GM21737 (cell line): ENCODE data around the gene GMEB2.

ENCODE experiments used
- ATAC-seq: cut with Tn5 transposase; IDR thresholded peaks from one replicate; pipeline ENCODE4 v1.9.1; 2021; ENCODE audit warnings: mild to moderate bottlenecking, moderate library complexity; ENCODE audit not compliant: unreplicated experiment

The GMEB2 gene

DNA sequence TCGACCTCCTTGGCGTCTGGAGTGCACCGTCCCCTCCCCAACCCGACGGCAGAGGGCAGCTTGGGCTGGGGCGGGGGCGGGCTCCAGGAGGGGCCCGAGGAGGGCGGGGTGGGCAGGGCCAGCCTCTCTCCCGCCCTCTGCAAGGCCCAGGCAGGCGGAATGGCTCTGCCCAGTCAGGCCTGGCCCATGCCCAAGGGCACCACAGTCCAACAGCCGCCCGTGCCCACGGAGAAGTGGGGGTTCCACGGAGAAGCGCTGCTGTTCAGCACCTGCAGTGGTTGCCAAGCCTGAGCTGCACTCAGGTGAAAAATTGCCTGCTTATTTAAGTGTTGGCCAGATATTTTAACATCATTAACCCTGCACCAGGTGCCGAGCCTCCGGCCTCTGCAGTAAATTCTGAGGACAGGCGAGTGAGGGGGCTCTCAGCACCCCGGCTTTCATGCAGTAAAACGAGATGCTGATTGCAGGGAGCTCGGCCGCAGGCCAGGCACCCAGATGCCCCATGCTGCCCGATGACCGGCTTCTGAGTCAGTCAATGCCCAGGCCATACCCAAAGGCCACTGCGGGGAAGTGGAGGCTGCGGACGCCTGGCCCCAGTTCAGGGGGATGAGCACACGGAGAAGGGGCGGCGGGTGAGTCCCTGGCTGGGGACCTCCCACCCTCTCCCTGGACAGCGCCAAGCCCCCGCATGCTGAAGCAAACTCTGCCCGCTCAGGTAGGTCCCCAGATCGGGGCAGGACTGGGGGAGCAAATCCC, 79.0 kb downstream of the GMEB2 start, which contains the start of gene SRMS:
TSS of gene SRMS (minus strand) at position 25 of the 756 bp plus-strand sequence. CDS start 286 bp downstream, outside the sequence.
- no peak for ATAC-seq

DNA sequence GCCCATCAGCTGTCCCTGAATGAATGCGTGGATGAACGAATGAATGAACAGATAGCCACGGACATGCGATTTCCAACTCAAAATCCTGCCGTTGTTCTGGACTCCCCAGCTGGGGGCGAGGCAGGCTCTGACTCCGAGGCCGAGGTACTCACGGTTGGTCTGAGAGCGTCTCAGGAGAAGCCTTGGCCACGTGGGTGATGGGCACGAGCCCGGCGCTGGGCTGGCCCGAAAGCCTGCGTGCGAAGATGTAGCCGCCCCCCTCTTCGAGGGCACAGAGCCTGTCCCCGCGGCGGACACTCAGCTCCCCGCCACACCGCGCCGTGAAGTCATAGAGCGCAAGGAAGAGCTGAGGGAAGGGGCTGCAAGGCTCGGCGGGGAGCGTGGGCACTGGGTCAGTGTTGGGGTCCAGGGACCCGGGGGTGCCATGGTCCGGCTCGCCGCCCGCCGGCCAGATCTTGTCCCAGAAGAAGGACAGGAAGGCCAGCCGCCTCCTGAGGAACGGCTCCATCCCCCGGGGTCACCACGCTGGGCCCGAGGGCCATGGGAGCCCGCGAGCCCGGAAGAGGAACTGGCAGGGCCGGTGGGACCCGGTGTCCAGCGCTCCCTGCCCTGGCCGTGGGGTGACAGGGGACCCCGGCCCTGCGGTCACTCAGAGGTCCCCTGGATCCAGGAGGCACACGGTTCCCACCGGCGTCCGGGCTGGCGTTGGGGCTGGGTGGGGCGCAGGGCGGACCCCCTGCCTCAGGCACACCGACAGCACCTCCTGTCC, 79.8 kb downstream of the GMEB2 start:
- ATAC-seq = no peak

DNA sequence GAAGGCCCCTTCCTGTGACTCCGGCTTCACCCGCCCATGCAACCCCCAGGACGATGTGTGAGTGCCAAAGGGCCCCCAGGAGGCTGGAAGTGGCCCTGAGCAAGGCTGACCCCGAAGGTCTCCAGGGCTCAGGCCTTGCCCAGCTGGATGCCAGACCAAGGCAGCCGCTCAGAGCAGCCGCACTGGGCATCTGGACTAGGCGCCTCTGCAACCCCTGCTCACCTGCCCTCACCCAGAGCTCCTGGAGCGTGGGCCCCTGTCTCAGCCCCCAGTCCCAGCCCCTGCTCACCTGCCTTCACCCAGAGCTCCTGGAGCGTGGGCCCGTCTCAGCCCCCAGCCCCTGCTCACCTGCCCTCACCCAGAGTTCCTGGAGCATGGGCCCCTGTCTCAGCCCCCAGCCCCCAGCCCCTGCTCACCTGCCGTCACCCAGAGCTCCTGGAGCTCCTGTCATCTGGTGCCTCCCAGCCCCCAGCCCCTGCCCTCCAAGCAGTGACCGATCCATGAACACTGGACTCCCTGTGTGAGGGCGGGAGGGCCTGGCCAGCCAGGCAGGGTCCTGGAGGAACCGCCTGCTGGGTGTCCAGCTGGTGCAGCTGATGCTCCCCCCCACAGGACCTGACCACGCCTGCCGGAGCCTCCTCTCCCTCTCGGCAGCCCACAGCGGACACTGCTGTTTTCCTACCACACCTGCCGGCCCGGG, 80.5 kb downstream of the GMEB2 start:
- no peak for ATAC-seq

GRCh38 chr20:63545814-63546213, 81.1 kb downstream of the GMEB2 start:
- ATAC-seq = no peak

DNA sequence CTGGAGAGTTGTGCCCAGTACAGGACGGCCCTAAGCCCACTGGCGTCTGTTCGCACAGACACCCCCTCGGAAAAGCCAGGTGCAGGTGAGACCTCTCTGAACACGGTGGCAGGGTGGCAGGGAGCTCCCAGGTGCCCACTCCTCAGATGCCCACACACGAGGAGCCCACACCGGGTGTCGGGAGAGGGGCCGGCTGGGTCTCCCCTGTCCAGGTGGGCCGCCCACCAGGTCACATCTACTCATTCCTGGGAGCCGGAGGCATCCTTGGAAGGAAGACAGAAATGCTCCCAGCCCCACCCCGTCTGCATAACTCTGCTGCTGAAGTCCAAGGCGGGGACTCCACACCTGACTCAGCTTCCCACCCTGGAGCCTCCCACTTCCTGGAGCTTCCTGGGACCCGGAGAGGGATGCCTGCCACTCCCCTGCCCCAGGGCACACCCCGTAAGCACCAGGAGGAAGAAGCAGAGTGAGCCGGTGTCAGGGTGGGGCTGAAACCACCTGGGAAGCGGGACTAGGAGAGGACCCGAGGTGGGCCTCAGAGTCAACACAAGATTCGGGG, 81.9 kb downstream of the GMEB2 start:
- no peak for ATAC-seq

- no peak for ATAC-seq
Measured at GRCh38 chr20:63544241-63544957, 82.5 kb downstream of the GMEB2 start.

GRCh38 chr20:63543733-63544132, 83.2 kb downstream of the GMEB2 start:
- ATAC-seq = no peak

- no peak for ATAC-seq
Measured at GRCh38 chr20:63543131-63543530, 83.8 kb downstream of the GMEB2 start.

- ATAC-seq = no peak
Measured at GRCh38 chr20:63542696-63543095, 84.2 kb downstream of the GMEB2 start.

GRCh38 chr20:63542031-63542559, 84.8 kb downstream of the GMEB2 start:
- no peak for ATAC-seq

DNA sequence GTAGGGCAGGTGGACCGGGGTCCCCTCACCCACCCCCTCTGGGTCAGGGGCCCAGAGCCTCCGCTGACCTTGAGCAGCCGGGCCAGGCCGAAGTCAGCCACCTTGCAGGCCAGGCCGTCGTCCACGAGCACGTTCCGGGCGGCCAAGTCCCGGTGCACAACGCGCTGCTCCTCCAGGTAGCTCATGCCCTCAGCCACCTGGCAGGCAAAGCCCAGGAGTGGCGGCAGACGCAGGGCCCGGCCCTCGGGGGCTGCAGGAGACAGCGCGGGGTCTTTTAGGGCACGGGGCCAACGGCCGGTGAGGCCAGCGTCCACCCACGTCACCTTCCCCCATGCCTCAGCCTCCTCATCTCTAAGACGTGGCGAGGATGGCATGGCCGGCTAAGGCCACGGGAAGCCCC, 85.5 kb downstream of the GMEB2 start:
- no peak for ATAC-seq

DNA sequence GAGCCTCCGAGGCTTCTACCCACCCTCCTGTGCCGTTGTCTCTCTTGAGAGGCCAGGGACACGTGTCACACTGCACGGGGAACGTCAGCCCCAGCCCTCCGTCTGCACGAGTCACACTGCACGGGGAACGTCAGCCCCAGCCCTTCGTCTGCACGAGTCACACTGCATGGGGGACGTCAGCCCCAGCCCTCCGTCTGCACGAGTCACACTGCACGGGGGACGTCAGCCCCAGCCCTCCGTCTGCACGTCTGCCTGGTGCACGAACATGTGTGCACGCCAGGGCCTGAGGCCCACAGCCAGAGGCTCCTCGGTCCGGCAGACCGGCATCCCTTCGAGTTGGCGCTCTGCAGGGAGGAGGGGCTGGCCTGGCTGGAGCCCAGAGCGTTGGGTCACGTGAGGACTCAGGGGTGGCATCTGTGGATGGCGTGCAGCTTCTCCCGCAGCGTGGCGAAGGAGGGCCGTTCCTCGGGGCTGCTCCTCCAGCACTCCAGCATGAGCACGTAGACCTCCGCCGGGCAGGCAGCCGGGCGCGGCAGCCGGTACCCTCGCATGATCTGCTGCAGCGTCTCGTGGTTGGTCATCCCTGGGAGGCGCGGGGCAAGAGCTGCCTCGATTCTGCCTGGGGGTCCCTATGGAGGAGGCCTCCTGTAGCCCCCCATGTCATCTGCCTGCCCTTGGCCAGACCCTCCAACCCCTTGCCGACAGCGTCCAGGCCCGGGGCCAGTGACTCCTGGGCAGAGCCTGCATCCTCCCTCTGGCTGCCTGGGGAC, 86.3 kb downstream of the GMEB2 start:
- ATAC-seq = no peak

DNA sequence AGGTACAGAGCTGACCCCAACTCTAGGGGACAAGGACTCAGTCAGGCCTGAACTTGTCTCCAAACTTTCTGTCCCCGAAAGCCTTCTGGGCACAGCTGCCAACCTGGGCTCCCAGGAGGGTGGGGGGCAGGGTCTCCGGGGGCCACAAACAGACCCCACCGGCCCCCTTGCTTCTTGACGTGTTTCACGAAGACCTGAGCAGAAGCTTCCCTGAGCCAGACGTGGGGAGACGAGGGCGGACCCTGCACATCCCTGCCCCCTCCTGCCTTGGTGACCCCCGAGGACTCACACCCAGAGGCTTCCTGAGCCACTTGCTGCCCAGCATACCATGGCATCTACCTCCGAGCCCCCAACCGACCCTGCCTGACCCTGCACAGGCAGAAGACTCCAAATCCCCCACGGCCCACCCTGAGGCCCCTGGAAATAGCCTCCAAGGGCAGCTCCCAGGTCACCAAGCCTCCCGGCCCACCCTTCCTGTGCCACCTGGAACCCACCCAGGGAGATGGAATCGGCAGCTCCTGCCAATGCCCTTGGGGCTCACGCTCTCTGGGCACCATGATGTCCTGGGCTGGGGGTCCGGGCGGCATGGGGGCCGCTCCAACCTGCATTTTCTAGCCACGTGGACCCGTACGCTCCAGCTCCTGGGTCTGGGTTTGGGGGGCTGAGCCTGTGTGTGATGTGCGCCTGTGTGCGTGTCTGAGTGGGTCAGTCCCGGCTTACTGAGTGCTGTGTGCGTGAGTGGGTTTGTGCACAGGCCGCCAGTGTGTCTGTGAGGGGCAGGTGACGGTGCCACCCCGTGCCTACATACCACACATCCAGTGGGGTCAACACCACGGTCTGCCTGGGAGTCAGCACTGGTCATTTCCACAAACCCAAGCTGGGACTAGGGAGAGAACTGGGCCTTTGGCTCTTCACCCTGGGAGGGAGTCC, 87.2 kb downstream of the GMEB2 start:
- ATAC-seq = no peak

- no peak for ATAC-seq
Measured at GRCh38 chr20:63539092-63539430, 87.8 kb downstream of the GMEB2 start.

GRCh38 chr20:63538204-63539091, 88.5 kb downstream of the GMEB2 start:
- no peak for ATAC-seq
